Measurements from ENCODE around the gene COLEC12.
A peak's percentile ranks its signal among the peaks of the same experiment; 100 is the strongest.

COLEC12 gene

DNA sequence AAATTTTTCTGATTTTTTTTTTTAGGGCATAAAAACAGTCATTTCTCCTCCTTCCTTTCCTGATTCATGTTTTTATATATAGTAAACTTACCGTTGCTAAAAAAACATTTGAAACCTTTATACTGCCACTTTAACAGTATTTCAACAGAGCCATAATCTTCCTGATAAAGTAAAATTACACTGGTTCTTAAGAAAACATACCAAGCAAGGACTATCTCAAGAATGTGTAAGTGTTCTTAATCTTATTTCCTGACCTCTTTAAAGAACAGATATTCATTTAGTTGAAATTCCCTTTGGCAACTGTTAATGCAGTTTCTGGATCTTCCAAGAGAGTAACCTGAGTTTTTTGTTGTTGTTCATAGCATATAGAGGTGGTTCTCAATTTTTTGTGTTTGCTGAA lies 26.6 kb upstream of the COLEC12 start (continued):
- TF ChIP-seq ZNF70 (CRISPR knock-in tag; IDR thresholded peaks at IDR 0.05) = no peak
- TF ChIP-seq BACH2 (CRISPR knock-in tag; IDR thresholded peaks at IDR 0.05; ENCODE audit: borderline replicate concordance) = no peak
- TF ChIP-seq, protein P1, sequence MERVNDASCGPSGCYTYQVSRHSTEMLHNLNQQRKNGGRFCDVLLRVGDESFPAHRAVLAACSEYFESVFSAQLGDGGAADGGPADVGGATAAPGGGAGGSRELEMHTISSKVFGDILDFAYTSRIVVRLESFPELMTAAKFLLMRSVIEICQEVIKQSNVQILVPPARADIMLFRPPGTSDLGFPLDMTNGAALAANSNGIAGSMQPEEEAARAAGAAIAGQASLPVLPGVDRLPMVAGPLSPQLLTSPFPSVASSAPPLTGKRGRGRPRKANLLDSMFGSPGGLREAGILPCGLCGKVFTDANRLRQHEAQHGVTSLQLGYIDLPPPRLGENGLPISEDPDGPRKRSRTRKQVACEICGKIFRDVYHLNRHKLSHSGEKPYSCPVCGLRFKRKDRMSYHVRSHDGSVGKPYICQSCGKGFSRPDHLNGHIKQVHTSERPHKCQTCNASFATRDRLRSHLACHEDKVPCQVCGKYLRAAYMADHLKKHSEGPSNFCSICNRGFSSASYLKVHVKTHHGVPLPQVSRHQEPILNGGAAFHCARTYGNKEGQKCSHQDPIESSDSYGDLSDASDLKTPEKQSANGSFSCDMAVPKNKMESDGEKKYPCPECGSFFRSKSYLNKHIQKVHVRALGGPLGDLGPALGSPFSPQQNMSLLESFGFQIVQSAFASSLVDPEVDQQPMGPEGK (CRISPR knock-in tag; IDR thresholded peaks at IDR 0.05; ENCODE audit: borderline replicate concordance) = no peak
- no peak for TF ChIP-seq OSR1 (CRISPR knock-in tag; IDR thresholded peaks at IDR 0.05)

DNA sequence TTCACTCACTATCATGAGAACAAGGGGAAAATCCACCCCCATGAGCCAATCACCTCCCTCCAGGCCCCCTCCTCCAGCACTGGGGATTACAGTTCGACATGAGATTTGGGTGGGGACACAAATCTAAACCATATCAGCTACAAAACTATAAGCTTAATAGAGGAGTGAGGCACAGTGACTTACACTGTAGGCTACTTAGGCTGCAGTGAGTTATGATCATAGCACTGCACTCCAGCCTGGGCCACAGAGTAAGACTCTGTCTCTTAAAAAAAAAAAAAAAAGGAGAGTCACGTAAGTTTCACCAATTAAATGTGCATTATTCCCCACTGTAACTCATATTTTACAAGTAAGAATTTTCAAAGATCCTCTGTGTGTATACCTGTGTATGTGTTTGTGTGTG lies 26.2 kb upstream of the COLEC12 start:
- ATAC-seq = no peak
- no peak for TF ChIP-seq TOX (CRISPR knock-in tag; IDR thresholded peaks at IDR 0.05; ENCODE audit: borderline replicate concordance)
- TF ChIP-seq ZC3H10 (CRISPR knock-in tag; IDR thresholded peaks at IDR 0.05) = no peak
- no peak for TF ChIP-seq ZNF70 (CRISPR knock-in tag; IDR thresholded peaks at IDR 0.05)
- no peak for TF ChIP-seq OSR1 (CRISPR knock-in tag; IDR thresholded peaks at IDR 0.05)
- TF ChIP-seq, protein P1 (CRISPR knock-in tag; IDR thresholded peaks at IDR 0.05; ENCODE audit: borderline replicate concordance) = no peak
- no peak for TF ChIP-seq ZFP30 (CRISPR knock-in tag; IDR thresholded peaks at IDR 0.05)
- TF ChIP-seq TCF4 (CRISPR knock-in tag; IDR thresholded peaks at IDR 0.05; ENCODE audit: borderline replicate concordance) = no peak
- no peak for TF ChIP-seq BACH2 (CRISPR knock-in tag; IDR thresholded peaks at IDR 0.05; ENCODE audit: borderline replicate concordance)
- no peak for TF ChIP-seq ZNF8 (CRISPR knock-in tag; IDR thresholded peaks at IDR 0.05)
- TF ChIP-seq, protein P2, sequence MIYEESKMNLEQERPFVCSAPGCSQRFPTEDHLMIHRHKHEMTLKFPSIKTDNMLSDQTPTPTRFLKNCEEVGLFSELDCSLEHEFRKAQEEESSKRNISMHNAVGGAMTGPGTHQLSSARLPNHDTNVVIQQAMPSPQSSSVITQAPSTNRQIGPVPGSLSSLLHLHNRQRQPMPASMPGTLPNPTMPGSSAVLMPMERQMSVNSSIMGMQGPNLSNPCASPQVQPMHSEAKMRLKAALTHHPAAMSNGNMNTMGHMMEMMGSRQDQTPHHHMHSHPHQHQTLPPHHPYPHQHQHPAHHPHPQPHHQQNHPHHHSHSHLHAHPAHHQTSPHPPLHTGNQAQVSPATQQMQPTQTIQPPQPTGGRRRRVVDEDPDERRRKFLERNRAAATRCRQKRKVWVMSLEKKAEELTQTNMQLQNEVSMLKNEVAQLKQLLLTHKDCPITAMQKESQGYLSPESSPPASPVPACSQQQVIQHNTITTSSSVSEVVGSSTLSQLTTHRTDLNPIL (CRISPR knock-in tag; IDR thresholded peaks at IDR 0.05; ENCODE audit: low read depth) = no peak
- no peak for TF ChIP-seq SNAI2 (CRISPR knock-in tag; IDR thresholded peaks at IDR 0.05)
- TF ChIP-seq RARB (CRISPR knock-in tag; IDR thresholded peaks at IDR 0.05) = no peak
- TF ChIP-seq ARNTL (CRISPR knock-in tag; IDR thresholded peaks at IDR 0.05; ENCODE audit: borderline replicate concordance, low read depth) = no peak

DNA sequence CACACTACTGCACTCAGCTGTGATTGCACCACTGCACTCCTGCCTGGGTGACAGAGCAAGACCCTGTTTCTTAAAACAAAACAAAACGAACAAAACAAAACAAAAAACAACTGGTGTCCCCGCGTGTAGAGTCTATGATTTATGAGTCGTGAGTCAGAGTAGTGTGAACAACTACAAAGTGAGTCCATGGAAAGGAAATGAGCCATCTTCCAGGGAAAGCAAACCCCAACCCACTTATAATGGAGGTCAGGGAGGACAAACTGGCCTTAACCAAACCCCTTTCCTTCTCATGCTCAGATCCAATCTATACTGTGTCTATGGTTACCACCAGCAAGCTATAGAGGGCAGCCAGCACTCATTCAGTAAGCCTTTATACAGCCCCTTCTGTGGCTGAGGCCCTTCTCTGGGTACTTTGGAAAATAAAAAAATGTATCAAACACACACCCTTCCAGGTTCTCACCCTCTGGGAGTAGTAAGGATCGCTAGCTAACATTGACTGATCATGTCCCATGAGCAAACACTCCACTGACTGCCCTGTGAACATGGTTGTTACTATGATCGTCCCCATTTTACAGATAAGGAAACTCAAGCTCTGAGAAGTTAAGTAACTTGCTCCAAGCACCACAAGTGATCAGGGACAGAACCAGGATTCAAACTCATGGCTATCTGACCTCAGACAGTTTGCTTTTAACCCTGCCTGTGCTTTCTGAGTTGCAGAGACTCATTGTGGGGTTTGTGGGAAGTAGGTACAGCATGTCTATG lies 24.7 kb upstream of the COLEC12 start:
- TF ChIP-seq ZFP3 (CRISPR knock-in tag; IDR thresholded peaks at IDR 0.05) (no peak), PPARA (CRISPR knock-in tag; IDR thresholded peaks at IDR 0.05; ENCODE audit: borderline replicate concordance) (no peak), GLIS3 (CRISPR knock-in tag; IDR thresholded peaks at IDR 0.05) (no peak), ZFP30 (CRISPR knock-in tag; IDR thresholded peaks at IDR 0.05) (no peak), ZNF565 (CRISPR knock-in tag; conservative IDR thresholded peaks at IDR 0.05; ENCODE audit: low read depth) (no peak), TCF4 (CRISPR knock-in tag; IDR thresholded peaks at IDR 0.05; ENCODE audit: borderline replicate concordance) (no peak), SNAI2 (CRISPR knock-in tag; IDR thresholded peaks at IDR 0.05) (no peak), ISL1 (CRISPR knock-in tag; IDR thresholded peaks at IDR 0.05) (no peak)
- peak; percentile 67 for ATAC-seq

DNA sequence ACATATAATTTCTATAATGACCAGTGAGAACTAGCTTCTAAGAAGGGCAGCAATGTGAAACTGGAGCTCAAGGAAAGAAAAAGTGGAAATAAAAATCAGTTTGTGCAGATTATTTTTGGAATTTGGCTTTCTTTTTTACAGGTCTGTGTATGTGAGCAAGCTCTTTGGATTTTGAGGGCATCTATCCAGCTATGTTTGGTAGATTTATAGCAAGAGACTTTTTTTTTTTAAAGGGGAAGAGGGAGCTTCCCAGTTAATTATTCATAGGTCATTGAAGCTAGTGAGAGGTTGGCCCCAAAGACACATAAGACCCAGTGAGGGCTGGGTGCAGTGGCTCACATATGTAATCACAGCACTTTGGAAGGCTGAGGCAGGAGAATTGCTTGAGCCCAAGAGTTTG lies 24.0 kb upstream of the COLEC12 start:
- ATAC-seq = peak; percentile 69
- TF ChIP-seq ZC3H10 (CRISPR knock-in tag; IDR thresholded peaks at IDR 0.05) (no peak), ZFP3 (CRISPR knock-in tag; IDR thresholded peaks at IDR 0.05) (no peak), TCF4 (CRISPR knock-in tag; IDR thresholded peaks at IDR 0.05; ENCODE audit: borderline replicate concordance) (no peak), ZNF70 (CRISPR knock-in tag; IDR thresholded peaks at IDR 0.05) (no peak), ISL1 (CRISPR knock-in tag; IDR thresholded peaks at IDR 0.05) (no peak), ZNF8 (CRISPR knock-in tag; IDR thresholded peaks at IDR 0.05) (no peak), ZNF565 (CRISPR knock-in tag; conservative IDR thresholded peaks at IDR 0.05; ENCODE audit: low read depth) (no peak), ESRRG (CRISPR knock-in tag; IDR thresholded peaks at IDR 0.05) (no peak), PPARA (CRISPR knock-in tag; IDR thresholded peaks at IDR 0.05; ENCODE audit: borderline replicate concordance) (no peak), TOX (CRISPR knock-in tag; IDR thresholded peaks at IDR 0.05; ENCODE audit: borderline replicate concordance) (no peak)
- TF ChIP-seq, protein P3, sequence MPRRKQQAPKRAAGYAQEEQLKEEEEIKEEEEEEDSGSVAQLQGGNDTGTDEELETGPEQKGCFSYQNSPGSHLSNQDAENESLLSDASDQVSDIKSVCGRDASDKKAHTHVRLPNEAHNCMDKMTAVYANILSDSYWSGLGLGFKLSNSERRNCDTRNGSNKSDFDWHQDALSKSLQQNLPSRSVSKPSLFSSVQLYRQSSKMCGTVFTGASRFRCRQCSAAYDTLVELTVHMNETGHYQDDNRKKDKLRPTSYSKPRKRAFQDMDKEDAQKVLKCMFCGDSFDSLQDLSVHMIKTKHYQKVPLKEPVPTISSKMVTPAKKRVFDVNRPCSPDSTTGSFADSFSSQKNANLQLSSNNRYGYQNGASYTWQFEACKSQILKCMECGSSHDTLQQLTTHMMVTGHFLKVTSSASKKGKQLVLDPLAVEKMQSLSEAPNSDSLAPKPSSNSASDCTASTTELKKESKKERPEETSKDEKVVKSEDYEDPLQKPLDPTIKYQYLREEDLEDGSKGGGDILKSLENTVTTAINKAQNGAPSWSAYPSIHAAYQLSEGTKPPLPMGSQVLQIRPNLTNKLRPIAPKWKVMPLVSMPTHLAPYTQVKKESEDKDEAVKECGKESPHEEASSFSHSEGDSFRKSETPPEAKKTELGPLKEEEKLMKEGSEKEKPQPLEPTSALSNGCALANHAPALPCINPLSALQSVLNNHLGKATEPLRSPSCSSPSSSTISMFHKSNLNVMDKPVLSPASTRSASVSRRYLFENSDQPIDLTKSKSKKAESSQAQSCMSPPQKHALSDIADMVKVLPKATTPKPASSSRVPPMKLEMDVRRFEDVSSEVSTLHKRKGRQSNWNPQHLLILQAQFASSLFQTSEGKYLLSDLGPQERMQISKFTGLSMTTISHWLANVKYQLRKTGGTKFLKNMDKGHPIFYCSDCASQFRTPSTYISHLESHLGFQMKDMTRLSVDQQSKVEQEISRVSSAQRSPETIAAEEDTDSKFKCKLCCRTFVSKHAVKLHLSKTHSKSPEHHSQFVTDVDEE (CRISPR knock-in tag; IDR thresholded peaks at IDR 0.05) = no peak
- TF ChIP-seq, protein P4, sequence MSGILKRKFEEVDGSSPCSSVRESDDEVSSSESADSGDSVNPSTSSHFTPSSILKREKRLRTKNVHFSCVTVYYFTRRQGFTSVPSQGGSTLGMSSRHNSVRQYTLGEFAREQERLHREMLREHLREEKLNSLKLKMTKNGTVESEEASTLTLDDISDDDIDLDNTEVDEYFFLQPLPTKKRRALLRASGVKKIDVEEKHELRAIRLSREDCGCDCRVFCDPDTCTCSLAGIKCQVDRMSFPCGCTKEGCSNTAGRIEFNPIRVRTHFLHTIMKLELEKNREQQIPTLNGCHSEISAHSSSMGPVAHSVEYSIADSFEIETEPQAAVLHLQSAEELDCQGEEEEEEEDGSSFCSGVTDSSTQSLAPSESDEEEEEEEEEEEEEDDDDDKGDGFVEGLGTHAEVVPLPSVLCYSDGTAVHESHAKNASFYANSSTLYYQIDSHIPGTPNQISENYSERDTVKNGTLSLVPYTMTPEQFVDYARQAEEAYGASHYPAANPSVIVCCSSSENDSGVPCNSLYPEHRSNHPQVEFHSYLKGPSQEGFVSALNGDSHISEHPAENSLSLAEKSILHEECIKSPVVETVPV (CRISPR knock-in tag; IDR thresholded peaks at IDR 0.05) = no peak
- TF ChIP-seq, protein P2 (CRISPR knock-in tag; IDR thresholded peaks at IDR 0.05; ENCODE audit: low read depth) = no peak
- TF ChIP-seq, protein P1 (CRISPR knock-in tag; IDR thresholded peaks at IDR 0.05; ENCODE audit: borderline replicate concordance) = no peak

All from SK-N-SH treated with all-trans-retinoic acid at 6 μM for 48 hours (cell line).